Measurements from ENCODE around the gene CEP63.
"Not testable (repeated sequence)": the region's sequence is repeated elsewhere in the genome, so short reads cannot be mapped to it uniquely, and the experiment has no call there.

The CEP63 gene

GRCh38 chr3:134567605-134568004 is 81.7 kb downstream of the CEP63 start:
- no peak for TF ChIP-seq CTCF (IDR thresholded peaks at IDR 0.05; ENCODE audit: low read depth, low read length)
- no peak for DNase-seq
- H3K9me3 ChIP-seq = no peaks in the 10 kb centered on the region
- no peak overlapping the region for H3K4me3 ChIP-seq (ENCODE audit: low read depth, low read length)
- H3K36me3 ChIP-seq = no peaks in the 10 kb centered on the region
- H3K27me3 ChIP-seq = no peaks in the 10 kb centered on the region
- H3K4me1 ChIP-seq = no peaks in the 10 kb centered on the region

GRCh38 chr3:134568790-134569189 is 82.9 kb downstream of the CEP63 start:
- no peaks in the 10 kb centered on the region for H3K27me3 ChIP-seq
- no peaks in the 10 kb centered on the region for H3K4me1 ChIP-seq
- DNase-seq = no peak
- H3K36me3 ChIP-seq = no peaks in the 10 kb centered on the region
- H3K9me3 ChIP-seq = no peaks in the 10 kb centered on the region
- no peak for TF ChIP-seq CTCF (IDR thresholded peaks at IDR 0.05; ENCODE audit: low read depth, low read length)
- no peak overlapping the region for H3K4me3 ChIP-seq (ENCODE audit: low read depth, low read length)

- H3K36me3 ChIP-seq; DNase-seq; H3K4me3 ChIP-seq (ENCODE audit: low read depth, low read length); H3K4me1 ChIP-seq; H3K9me3 ChIP-seq; H3K27me3 ChIP-seq: not testable (repeated sequence)
These were observed 84.0 kb downstream of the CEP63 start for GRCh38 chr3:134569899-134570298.

GRCh38 chr3:134576426-134576825 is 90.6 kb downstream of the CEP63 start:
- no peaks in the 10 kb centered on the region for H3K9me3 ChIP-seq
- H3K4me3 ChIP-seq (ENCODE audit: low read depth, low read length) = no peak overlapping the region
- H3K4me1 ChIP-seq = no peaks in the 10 kb centered on the region
- H3K36me3 ChIP-seq = no peaks in the 10 kb centered on the region
- no peak for DNase-seq
- no peak for TF ChIP-seq CTCF (IDR thresholded peaks at IDR 0.05; ENCODE audit: low read depth, low read length)
- H3K27me3 ChIP-seq = no peaks in the 10 kb centered on the region

- H3K9me3 ChIP-seq = no peaks in the 10 kb centered on the region
- no peaks in the 10 kb centered on the region for H3K27me3 ChIP-seq
- H3K4me1 ChIP-seq = no peaks in the 10 kb centered on the region
- TF ChIP-seq CTCF (IDR thresholded peaks at IDR 0.05; ENCODE audit: low read depth, low read length) = no peak
- no peak overlapping the region for H3K4me3 ChIP-seq (ENCODE audit: low read depth, low read length)
- H3K36me3 ChIP-seq = no peaks in the 10 kb centered on the region
- DNase-seq = no peak
These were observed 91.0 kb downstream of the CEP63 start for GRCh38 chr3:134576831-134577230.

GRCh38 chr3:134579141-134579665 is 93.3 kb downstream of the CEP63 start:
- DNase-seq = no peak
- H3K4me1 ChIP-seq = no peaks in the 10 kb centered on the region
- H3K9me3 ChIP-seq = no peaks in the 10 kb centered on the region
- H3K4me3 ChIP-seq (ENCODE audit: low read depth, low read length) = no peak overlapping the region
- TF ChIP-seq CTCF (IDR thresholded peaks at IDR 0.05; ENCODE audit: low read depth, low read length) = no peak
- H3K27me3 ChIP-seq = no peaks in the 10 kb centered on the region
- no peaks in the 10 kb centered on the region for H3K36me3 ChIP-seq

- Histone ChIP-seq H3K9me3 (no peaks in the 10 kb centered on the region), H3K27me3 (no peaks in the 10 kb centered on the region; the same call in 1 of the 2 replicates), H3K36me3 (no peaks in the 10 kb centered on the region), H3K4me1 (no peaks in the 10 kb centered on the region), H3K4me3 (ENCODE audit: low read depth, low read length) (no peak overlapping the region)
- DNase-seq = no peak
- TF ChIP-seq CTCF (IDR thresholded peaks at IDR 0.05; ENCODE audit: low read depth, low read length) = no peak
These were observed 104.9 kb downstream of the CEP63 start for GRCh38 chr3:134590766-134591165.
